NCI-H82 (cell line): ENCODE measurements around the gene TIPRL.
"Not testable (repeated sequence)": the region's sequence is repeated elsewhere in the genome, so short reads cannot be mapped to it uniquely, and the experiment has no call there.

Experiments
- DNase-seq: peaks from one replicate; lab custom pipeline; 2025; lab: John Stamatoyannopoulos, UW

Gene TIPRL

GRCh38 chr1:168159251-168159650 is 19.5 kb upstream of the TIPRL start:
- DNase-seq, result no peak

GRCh38 chr1:168159979-168160378 is 18.8 kb upstream of the TIPRL start:
- DNase-seq, result no peak

- DNase-seq, result peak; percentile 28
Observed at GRCh38 chr1:168161459-168161858, 17.3 kb upstream of the TIPRL start.

GRCh38 chr1:168163670-168164069 is 15.1 kb upstream of the TIPRL start:
- no peak for DNase-seq

- no peak for DNase-seq
Observed at GRCh38 chr1:168164771-168165170, 14.0 kb upstream of the TIPRL start.

GRCh38 chr1:168167806-168168205 is 11.0 kb upstream of the TIPRL start:
- DNase-seq, result no peak

GRCh38 chr1:168170564-168171508 is 7.9 kb upstream of the TIPRL start:
- peak; percentile 18 for DNase-seq

GRCh38 chr1:168172250-168172915 is 6.4 kb upstream of the TIPRL start:
- DNase-seq, result no peak

- DNase-seq, result no peak
Observed at GRCh38 chr1:168178227-168178637, 530 bp upstream of the TIPRL start.

- peak; percentile 57 for DNase-seq
Observed at GRCh38 chr1:168179438-168180147, 831 bp downstream of the TIPRL start.

GRCh38 chr1:168180148-168180524 is 1.4 kb downstream of the TIPRL start:
- DNase-seq, result peak; percentile 56

GRCh38 chr1:168181063-168181720 is 2.4 kb downstream of the TIPRL start:
- DNase-seq, result not testable (repeated sequence)

- DNase-seq, result no peak
Observed at GRCh38 chr1:168187177-168187576, 8.4 kb downstream of the TIPRL start.

GRCh38 chr1:168190403-168190802 is 11.6 kb downstream of the TIPRL start:
- DNase-seq, result no peak

- DNase-seq, result no peak
Observed at GRCh38 chr1:168195199-168196135, 16.7 kb downstream of the TIPRL start.

GRCh38 chr1:168199056-168199455 is 20.3 kb downstream of the TIPRL start:
- DNase-seq, result no peak

- DNase-seq, result no peak
Observed at GRCh38 chr1:168202941-168203654, 24.3 kb downstream of the TIPRL start.

GRCh38 chr1:168206111-168206510 is 27.3 kb downstream of the TIPRL start:
- no peak for DNase-seq

- DNase-seq, result not testable (repeated sequence)
Observed at GRCh38 chr1:168207673-168208072, 28.9 kb downstream of the TIPRL start.

GRCh38 chr1:168210312-168210711 is 31.6 kb downstream of the TIPRL start:
- no peak for DNase-seq
